GM21526 (cell line): Measurements from ENCODE around the gene RGP1.

ENCODE experiments used
- ATAC-seq: cut with Tn5 transposase; IDR thresholded peaks from one replicate; pipeline ENCODE4 v1.9.1; 2021; ENCODE audit warnings: moderate library complexity; ENCODE audit not compliant: unreplicated experiment, low FRiP score

Gene RGP1

DNA sequence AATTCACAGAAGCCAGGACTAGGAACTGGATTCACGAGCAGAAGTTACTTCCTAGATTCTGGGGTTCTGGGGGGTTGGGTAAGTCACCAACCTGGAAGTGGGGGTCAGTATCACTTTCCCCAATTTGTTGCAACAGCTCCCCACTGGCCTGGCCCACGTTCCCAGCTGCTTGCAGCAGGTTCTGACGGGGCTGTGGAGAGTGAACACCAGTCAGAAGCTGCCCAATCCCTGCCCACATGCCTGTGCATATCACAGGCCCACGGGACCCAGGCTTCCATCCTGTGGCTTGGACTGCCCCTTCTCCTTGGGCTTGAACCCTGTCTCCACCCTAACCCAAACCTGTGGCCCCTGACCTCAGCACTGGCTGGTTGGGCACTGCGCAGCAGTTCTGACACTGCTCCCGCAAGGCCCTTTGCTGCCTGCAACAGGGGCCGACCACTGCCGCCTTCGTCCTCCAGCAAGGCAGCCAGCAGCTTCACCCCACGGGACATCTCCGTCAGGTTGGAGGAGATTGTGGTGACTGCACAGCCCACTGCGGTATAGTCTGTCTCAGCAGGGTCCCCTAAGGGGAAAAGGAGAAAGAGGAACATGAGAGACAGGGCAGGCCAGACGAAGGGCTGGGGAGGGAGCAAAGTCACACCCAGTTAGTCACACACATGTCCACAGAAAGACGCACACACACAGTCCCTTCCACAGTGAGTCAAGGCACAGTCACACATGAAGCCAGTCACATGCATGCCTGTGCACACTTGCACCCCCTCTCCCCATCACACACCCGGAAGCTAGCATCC lies 30.2 kb upstream of the RGP1 start:
- ATAC-seq, result no peak

DNA sequence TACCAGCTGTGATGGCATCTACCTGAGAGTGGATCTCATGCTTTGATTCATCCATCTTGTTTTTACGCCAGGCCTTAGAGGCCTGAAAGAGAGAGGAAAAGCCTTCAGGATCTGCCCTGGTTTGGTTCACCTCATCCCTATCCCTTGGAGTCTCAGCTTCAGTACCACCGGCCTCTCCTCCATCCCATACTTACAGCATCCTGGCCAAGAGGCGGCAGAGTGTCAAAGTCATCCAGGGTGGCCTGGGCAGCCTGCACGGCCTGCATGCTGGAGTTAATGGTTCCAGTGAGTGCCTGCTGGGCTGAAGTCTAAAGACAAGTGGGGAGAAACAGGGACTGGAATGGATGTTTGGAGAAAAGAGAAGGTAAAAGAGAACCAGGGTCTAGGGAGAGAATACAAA lies 29.5 kb upstream of the RGP1 start:
- no peak for ATAC-seq

DNA sequence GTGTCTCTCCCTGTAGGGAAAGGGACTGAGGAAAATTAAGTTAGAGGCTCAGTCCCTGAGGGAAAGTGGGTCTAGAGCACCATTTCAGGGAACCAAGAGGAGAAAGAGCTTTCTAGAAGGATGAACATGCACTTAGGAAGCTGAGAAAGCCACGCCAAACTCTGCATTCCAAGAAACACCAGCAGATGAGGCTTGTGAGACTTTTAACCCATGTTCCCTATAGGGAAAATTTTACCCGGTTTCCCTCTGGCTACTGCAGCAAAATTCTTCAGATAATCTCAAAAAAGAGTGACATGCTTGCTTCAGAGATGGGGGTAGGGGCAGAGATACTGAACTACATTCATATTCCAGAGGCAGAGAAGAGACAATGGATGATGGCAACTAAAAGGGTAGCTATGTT lies 25.7 kb upstream of the RGP1 start:
- no peak for ATAC-seq

GRCh38 chr9:35723908-35724307 lies 25.2 kb upstream of the RGP1 start:
- ATAC-seq, result no peak

- no peak for ATAC-seq
Observed at GRCh38 chr9:35725362-35725761, 23.7 kb upstream of the RGP1 start.

DNA sequence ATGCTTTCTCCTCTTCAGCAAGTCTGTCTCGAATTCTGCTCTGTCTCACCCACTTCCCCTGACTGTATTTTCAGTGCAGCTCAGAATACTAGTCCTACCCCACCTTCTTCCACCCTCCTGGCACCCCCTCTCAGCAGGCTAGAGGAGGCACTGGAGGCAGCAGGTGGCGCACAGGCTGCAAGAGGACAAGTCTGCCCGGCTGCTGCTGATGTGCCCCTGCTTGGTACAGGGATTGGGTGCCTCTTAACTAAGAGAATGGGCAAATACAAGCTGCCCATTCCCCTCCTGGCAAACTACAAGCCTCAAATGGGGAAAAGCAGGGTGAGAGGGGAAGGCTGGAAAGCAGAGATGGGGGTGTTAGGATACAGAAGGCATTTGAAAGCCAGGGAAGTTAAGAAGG lies 22.2 kb upstream of the RGP1 start:
- ATAC-seq, result no peak

- ATAC-seq, result no peak
Observed at GRCh38 chr9:35727676-35728040, 21.4 kb upstream of the RGP1 start.

DNA sequence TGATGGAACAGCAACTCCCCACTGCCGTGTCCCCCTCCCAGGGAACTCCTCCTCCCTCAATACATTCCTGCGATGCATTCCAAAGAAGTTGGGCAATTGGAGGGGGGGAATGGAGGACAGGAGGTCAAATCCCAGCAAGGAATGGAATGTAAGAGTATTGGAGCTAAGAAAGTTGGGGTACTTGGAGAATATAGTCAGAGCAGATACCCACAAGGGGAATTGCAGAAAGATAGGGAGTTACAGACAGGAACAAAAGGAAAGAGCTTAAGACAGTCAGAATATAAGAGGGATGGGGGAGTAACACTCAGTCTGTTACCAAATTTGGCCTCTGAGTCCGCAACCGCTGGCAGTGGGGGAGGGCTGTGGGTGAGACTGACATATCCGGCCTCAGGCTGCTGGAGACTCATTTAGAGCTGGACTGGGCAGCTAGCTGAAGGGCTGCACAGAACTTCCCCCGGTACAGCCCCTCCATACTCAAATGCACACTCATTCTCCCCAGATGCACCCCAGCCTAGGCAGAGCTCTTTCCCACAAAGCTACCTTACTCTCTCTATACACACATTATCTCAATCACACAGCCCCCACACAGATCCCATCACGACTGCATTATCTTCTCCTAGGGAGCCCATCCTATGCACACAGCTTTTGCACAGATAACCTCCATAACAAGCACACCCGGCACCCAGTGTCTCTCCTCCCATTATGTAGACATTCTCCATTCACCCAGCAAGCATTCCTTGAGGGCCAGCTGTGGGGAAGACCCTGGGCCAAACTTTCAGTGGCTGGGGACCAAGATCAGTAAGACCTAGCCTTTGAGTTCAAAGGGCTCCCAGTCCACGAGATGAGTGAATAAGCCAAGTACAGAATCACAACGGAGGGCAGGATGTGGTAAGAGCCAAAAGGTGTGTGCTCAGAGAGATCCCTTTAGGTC lies 20.8 kb upstream of the RGP1 start:
- no peak for ATAC-seq

GRCh38 chr9:35729101-35729500 lies 20.0 kb upstream of the RGP1 start:
- ATAC-seq, result no peak

DNA sequence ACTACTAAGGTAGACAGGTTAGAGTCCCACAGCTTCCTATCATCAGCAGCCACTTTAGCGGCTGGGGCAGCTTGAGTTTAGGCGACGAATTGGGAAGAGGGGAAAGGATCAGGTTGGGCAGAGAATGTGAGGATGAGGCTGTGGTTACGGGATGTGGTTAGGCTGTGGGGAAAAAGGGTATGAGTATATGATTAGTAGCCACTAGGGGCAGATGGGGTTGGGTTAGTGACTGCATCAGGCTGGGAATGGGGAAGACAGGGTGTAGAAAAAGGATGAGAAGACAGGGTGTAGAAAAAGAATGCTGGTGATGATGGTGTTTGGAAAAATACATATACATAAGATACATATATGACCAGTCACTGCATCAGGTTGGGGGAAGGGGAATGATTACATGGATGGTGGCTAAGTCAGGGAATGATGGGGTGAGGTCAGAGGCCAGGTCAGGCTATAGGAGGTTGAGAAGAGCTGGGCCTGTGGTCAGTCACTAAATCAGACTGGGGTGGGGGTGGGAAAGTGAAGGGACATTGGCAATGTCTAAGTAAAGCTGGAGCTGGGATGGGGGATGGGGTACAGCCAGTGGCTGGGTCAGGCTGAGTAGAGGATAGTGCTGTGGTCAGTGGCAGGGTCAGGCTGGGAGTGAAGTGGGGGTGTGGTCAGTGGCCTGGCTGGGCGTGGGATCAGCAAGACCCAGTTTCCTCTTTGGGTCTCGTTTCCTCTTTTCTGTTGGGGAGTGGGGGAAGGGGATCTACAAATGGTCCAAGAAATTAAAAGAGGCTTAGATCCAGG lies 19.2 kb upstream of the RGP1 start:
- ATAC-seq, result no peak

DNA sequence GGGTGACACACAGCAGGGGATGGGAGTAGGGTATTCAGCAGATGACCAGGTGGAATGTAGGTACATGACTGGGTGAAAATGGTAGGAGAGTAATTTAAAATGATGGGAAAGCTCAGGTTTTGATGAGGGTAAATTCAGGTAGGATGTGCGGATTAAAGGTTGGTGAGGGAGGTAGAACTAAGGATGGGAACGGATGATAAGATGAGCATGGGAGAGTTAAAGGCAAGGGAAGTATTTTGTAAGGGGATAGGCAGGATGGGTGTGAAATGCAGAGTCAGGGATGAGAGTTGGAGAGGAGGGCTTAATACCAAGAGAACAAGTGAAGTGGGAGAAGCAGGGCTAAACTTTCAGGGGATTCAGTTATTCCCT lies 18.6 kb upstream of the RGP1 start:
- no peak for ATAC-seq

GRCh38 chr9:35731415-35732184 lies 17.5 kb upstream of the RGP1 start:
- ATAC-seq, result no peak

- ATAC-seq, result peak; percentile 73
Observed at GRCh38 chr9:35732185-35732799, 16.8 kb upstream of the RGP1 start, which contains the start of the genes CREB3 and TLN1. Gene CREB3 (plus strand): TSS chr9:35732666. CDS start chr9:35732773, 107 bp downstream. Gene TLN1 (minus strand): TSS chr9:35732195. CDS start chr9:35725694, 6,501 bp downstream.

DNA sequence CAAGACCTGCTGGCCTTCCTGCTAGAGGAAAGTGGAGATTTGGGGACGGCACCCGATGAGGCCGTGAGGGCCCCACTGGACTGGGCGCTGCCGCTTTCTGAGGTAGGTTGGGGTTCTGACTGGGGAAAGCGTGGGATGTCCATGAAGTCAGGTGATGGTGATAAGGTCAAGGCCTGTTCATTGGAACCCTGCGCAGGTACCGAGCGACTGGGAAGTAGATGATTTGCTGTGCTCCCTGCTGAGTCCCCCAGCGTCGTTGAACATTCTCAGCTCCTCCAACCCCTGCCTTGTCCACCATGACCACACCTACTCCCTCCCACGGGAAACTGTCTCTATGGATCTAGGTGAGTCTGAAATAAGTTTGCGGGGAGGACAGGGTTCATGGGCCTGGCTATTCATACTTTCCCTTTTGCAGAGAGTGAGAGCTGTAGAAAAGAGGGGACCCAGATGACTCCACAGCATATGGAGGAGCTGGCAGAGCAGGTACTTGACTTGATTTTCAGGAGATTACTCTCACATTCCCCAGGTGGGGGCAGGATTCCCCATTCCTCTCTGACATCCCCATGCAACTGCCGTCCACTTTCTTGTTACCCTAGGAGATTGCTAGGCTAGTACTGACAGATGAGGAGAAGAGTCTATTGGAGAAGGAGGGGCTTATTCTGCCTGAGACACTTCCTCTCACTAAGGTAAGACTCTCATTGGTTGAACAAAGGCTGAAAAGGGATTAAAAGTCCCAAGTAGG lies 16.1 kb upstream of the RGP1 start:
- peak; percentile 6 for ATAC-seq

- ATAC-seq, result no peak
Observed at GRCh38 chr9:35734096-35734495, 15.0 kb upstream of the RGP1 start.

- no peak for ATAC-seq
Observed at GRCh38 chr9:35736201-35736633, 12.9 kb upstream of the RGP1 start.

DNA sequence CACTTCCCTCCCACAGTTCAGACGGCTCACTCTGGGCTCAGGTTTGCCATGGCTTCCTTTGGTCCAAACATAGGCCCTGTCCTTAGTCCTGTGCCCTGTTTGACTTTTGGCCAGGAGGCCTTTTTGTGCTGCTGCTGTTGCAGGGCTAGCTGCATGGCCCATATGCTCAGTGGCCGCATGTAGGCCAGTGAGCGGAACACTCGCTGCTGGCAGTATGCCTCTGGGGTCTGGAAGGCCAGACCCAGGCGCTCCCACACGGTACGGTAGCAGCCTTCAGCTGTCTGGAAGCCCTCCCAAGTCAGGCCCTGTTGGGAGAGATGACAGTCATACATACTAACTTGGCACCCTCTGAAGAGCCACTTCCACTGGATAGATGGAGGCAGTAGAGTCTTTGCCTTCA lies 11.9 kb upstream of the RGP1 start:
- ATAC-seq, result no peak

- ATAC-seq, result no peak
Observed at GRCh38 chr9:35738186-35738585, 10.9 kb upstream of the RGP1 start.

- ATAC-seq, result no peak
Observed at GRCh38 chr9:35738924-35739323, 10.2 kb upstream of the RGP1 start.
